Adipose tissue (tissue), 3 donors: ENCODE data around the gene OR52W1. TPM values are rescaled to one million over a fixed set of nuclear protein-coding genes. Genes with fewer than 3 reads are reported as not detected.

Experiments used
- H3K27ac ChIP-seq: one replicate; pipeline ENCODE4 v1.5.1; 2013; ENCODE audit warnings: low read depth, low read length
- WGBS, 3 donors: extraction: QIAGEN DNeasy Blood & Tissue Kit; methylation state at CpG; one replicate each; pipeline ENCODE4 v1.1.7; 2013; 5-methylcytosine and 5-hydroxymethylcytosine counted together
- polyA plus RNA-seq, 3 donors: library from polyadenylated mRNA; stranded (reverse); fragments of 200-250 nt; gene quantifications; one replicate each; pipeline ENCODE4 v1.2.3, GENCODE V29; 2013
- donor health status: healthy with polysubstance abuse.
- donor health status: Bipolar disorder and iron deficiency.
- donor health status: healthy.

The OR52W1 gene
- polyA plus RNA-seq, 3 donors: not detected

DNA sequence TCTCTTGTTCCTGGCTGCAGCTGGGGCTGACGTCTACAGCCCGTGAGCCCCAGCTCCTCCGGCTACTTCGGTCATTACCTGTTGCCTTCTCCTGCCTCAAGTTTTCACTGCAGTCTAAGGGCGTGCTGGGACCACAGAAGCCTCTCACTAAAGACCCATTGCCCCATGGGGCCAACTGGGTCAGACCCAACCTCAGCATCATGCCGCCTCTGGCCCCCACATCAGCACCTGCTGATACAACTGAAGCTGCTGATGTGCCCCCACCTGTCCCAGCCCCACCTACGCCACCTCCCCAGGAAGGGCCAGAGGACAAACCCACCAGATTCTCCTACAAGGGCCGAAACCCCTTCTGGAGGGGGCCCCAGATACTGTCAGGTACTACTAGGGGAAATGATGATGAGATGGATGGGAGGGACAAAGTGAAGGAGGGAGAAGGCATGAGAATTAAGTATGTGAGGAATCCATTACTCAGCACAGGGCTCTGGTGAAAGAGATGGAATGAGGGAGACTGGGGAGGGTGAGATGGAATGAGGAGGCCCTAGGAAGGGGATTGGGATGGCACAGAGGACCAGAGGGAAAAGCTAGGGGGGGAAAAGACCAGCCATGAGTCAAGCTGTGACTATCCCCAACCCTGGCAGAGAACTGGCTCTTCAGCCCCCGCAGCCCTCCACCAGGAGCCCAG is 11.4 kb downstream of the OR52W1 start:
- H3K27ac ChIP-seq: no peak overlapping the region
- WGBS, 3 donors: 96 to 99% (median 98%) methylated on average over 9 of the region's 9 CpGs

DNA sequence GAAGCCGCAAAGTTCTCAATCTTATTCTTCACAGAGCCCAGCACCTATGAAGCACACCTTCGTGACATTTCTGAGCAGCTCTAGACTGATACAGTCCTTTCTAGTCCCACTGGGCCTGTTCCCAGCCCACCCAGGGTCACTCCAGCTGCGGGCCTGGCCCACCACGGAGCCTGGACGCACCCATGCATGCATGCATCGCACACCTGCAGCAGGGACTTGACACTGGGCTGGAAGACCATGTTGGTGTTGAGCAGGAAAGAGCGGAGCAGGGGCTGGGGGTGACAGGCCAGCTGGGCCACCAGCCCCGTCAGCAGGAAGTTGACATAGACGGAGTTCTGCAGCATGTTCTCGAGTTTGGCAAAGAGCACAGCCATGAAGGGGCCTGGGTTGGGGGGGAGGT is 15.5 kb downstream of the OR52W1 start:
- 95 to 98% (median 96%) methylated on average over 10 of the region's 10 CpGs for WGBS, 3 donors
- no peak overlapping the region for H3K27ac ChIP-seq

DNA sequence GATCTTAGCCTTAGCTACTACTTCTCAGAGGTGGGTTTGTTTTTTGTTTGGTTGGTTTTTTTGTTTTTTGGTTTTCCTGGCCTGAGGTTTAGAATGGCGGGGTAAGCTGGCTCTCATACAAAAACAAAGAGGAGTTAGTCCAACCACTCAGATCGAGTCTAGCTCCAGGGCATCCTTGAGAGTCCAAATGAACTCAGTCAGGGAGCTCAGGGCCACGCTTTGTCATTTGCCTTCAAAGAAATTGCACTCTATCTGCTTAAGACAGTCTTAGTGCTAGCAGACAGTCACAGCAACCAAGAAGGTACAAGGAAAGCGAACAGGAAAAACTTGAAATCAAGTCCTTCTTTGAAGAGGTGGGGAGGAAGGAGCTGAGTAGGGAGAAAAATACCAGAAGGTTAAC is 17.5 kb downstream of the OR52W1 start:
- no peak overlapping the region for H3K27ac ChIP-seq
- WGBS, 3 donors: 91 to 95% (median 93%) methylated on average over 4 of the region's 4 CpGs

DNA sequence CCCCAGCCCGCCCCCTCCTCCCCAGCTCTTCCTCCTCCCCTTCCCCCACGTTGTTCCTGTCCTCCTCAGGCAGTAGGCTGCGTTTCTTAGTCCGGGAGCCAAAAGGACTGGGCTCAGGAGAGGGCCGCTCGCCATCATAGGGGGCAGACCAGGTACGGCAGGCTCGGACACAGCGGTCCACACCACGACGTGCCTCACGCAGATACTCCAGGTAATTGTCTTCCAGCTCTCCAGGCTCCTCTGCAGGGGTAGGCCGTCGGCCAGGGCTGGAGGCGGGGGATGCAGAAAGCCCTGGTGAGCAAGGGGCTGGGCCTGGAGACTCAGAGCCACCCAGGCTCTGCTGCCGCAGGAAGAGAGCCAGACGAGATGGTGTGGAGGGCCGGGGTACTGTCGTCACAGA is 18.7 kb downstream of the OR52W1 start:
- H3K27ac ChIP-seq: no peak overlapping the region
- 89 to 94% (median 93%) methylated on average over 18 to 19 of the region's 19 CpGs for WGBS, 3 donors

GRCh38 chr11:6219359-6219758 is 20.3 kb downstream of the OR52W1 start:
- 33 to 69% (median 44%) methylated on average over 2 of the region's 2 CpGs for WGBS, 3 donors
- no peak overlapping the region for H3K27ac ChIP-seq

DNA sequence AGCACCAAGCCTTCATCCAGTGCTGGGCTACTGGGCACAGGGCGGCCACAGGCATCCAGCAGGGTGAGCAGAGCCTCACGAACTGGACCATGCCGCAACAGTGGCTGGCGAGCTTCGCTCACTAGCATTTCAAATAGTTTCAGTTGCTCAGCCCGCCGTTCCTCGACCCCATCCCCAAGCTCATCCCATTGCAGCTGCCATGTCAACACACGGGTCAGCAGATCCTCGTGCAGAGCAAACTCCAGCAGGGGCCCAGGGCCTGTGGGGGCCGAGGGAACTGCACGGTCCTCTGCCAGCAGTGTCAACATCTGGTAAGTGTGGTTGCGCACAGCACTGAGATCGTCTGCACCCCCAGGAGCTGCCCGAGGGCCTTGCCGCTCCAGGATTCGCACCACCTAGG is 24.8 kb downstream of the OR52W1 start:
- H3K27ac ChIP-seq: no peak overlapping the region
- 90 to 95% (median 94%) methylated on average over 17 of the region's 17 CpGs for WGBS, 3 donors

DNA sequence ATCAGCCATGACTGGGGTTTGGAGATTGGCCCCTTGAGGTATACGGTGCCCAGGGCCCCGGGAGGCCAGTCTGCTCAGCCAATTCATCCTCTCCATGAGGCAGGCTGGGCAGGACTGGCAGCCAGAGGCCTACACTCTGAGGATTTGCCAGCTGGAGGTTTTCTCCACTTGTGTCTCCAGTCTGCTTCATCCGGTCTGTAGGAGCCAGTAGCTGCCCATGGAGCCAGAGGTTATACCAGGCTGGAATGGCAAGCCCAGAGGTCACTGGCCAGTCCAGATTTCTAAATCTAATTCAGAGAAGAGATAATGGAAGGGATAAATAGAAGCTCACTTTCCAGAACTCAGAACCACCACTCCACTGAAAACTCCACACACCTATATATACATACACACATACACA is 25.4 kb downstream of the OR52W1 start:
- H3K27ac ChIP-seq: no peak overlapping the region
- WGBS, 3 donors: 85 to 94% (median 93%) methylated on average over 3 of the region's 3 CpGs

GRCh38 chr11:6225024-6225423 is 26.0 kb downstream of the OR52W1 start:
- H3K27ac ChIP-seq: no peak overlapping the region
- WGBS, 3 donors: 55 to 69% (median 68%) methylated on average over 1 of the region's 1 CpG

- 56 to 62% (median 62%) methylated on average over 2 of the region's 2 CpGs for WGBS, 3 donors
- no peak overlapping the region for H3K27ac ChIP-seq
These were observed 26.9 kb downstream of the OR52W1 start for GRCh38 chr11:6225896-6226295.

GRCh38 chr11:6228520-6228919 is 29.5 kb downstream of the OR52W1 start:
- WGBS, 3 donors: 63 to 74% (median 69%) methylated on average over 3 of the region's 3 CpGs
- H3K27ac ChIP-seq: no peak overlapping the region

- WGBS, 3 donors: 27 to 48% (median 40%) methylated on average over 2 of the region's 2 CpGs
These were observed 30.9 kb downstream of the OR52W1 start for GRCh38 chr11:6229911-6230310.

GRCh38 chr11:6232899-6233298 is 33.9 kb downstream of the OR52W1 start:
- H3K27ac ChIP-seq: no peak overlapping the region

More at GRCh38 chr11:6229911-6230310, 30.9 kb downstream of the OR52W1 start:
- H3K27ac ChIP-seq: no peak overlapping the region

GRCh38 chr11:6233984-6234386 is 35.0 kb downstream of the OR52W1 start:
- 1% methylated on average over 10 of the region's 10 CpGs for WGBS, 3 donors

GRCh38 chr11:6234387-6235107 is 35.5 kb downstream of the OR52W1 start, which contains the start of gene FHIP1B:
TSS of gene FHIP1B (minus strand) at chr11:6234636. CDS start at chr11:6224516, 10,120 bp downstream.
- WGBS, 3 donors: 0% methylated on average over 62 of the region's 62 CpGs
- H3K27ac ChIP-seq: no peak within 1 kb of the TSS

More at GRCh38 chr11:6233984-6234386, 35.0 kb downstream of the OR52W1 start:
- H3K27ac ChIP-seq: no peak overlapping the region

DNA sequence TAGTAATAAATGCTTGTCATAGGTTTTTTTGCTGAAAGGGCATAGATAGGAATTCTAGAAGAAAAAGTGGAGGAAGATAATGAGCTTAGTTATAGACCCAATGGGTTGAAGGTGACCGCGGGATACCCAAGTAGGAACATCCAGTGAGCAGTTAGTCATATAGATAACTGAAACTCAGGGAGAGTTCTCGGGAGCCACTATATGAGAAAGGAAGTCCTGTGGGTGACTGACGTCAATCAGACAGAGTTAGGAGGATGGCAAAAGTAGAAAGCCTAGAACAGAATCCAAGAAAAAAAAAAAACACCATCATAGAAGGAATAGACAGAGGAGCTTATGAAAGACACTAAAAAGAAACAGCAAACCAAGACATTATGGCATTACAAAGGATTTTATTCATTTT is 38.2 kb downstream of the OR52W1 start:
- no peak overlapping the region for H3K27ac ChIP-seq
- WGBS, 3 donors: 77 to 82% (median 81%) methylated on average over 4 of the region's 4 CpGs

DNA sequence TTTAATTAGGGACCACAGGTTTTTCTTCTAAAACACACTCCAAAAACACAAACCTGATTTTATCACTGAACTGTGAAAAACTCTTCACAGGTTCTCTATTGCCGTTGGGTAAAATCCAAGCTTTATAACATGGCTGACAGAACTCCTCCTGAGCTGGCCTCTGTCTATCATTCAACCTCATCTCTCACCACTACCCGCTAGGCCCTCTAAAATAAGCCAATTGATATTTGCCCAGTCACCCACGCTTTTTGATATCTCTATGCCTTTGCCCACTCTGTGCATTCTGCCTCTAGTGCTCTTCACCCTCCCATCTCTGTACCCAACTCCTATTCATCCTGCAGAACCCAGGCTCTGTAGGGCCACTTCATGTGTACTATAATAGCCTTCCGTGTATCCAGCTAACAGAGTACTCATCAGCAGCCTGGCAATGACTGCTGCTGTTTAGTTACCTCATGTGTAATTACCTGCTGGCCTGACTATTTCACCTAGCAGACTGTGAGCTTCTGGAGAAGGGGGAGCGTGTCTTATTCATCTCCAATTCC is 38.8 kb downstream of the OR52W1 start:
- H3K27ac ChIP-seq: no peak overlapping the region
- 90 to 92% (median 92%) methylated on average over 5 of the region's 5 CpGs for WGBS, 3 donors

DNA sequence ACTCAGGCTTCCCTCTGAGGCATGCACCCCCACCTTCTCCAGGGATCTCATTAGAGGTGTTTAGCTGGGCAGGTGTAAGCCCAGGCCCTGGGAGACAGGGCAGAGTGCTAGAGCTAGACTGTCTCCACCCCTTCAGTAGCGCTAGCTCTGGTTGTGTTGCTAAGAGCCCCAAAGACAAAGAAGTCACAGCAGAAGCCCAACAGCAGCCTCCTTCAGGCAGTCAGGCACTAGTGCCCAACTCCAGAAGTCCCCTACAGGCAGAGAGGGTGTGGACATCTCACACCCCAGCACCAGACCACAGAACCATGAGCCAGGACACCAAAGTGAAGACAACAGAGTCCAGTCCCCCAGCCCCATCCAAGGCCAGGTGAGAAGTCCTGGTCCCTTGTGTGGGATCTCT is 39.9 kb downstream of the OR52W1 start, which contains the start of gene CNGA4:
TSS of gene CNGA4 (plus strand) at position 188 of the 400 bp plus-strand sequence. CDS start at position 306, 118 bp downstream.
- no peak within 1 kb of the TSS for H3K27ac ChIP-seq
- WGBS, 3 donors: 78 to 97% (median 82%) methylated on average over 1 of the region's 1 CpG

- WGBS, 3 donors: 95 to 98% (median 97%) methylated on average over 28 of the region's 28 CpGs
These were observed 41.1 kb downstream of the OR52W1 start for GRCh38 chr11:6240139-6240538.

DNA sequence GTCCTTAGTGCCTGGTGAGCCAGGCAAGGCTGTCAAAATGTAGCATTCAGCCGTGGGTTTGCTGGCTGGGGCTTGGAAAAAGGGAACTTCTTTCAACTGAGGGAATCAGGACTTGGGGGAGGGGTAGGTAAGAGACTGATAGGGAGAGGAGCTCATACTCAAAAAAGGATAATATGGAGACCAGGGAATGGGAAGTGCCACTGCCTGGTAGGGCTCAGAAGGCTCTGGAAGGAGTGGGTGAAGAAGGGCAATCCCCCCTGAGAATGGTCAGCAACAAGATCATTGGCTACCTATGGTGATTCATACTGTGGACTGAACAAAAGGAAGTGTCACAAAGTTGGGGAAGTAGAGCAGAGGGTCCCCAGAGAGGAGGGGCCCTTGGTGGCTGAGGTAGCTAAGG is 41.8 kb downstream of the OR52W1 start:
- 41 to 52% (median 45%) methylated on average over 1 of the region's 1 CpG for WGBS, 3 donors
- H3K27ac ChIP-seq: no peak overlapping the region

More at GRCh38 chr11:6240139-6240538, 41.1 kb downstream of the OR52W1 start:
- H3K27ac ChIP-seq: no peak overlapping the region
